NCI-H524 (cell line): ENCODE results near the gene RERE.
"Not testable (repeated sequence)": the region's sequence is repeated elsewhere in the genome, so short reads cannot be mapped to it uniquely, and the experiment has no call there.

ENCODE experiments used
- DNase-seq, 2 experiments: peaks; one replicate each; lab custom pipeline; 2025; lab: John Stamatoyannopoulos, UW

The RERE gene

DNA sequence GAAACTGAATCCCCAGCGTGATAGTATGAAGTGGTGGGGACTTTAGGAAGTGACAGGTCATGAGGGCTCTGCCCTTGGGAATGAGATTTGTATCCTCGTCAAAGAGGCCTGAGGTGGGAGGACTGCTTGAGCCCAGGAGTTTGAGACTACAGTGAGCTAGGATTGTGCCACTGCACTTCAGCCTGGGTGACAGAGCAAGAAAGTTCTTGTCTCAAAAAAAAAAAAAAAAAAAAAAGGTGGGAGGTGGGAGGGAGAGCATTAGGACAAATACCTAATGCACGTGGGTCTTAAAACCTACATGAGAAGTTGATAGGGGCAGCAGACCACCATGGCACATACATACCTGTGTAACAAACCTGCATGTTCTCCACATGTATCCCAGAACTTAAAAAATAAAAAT lies 24.0 kb upstream of the RERE start:
- no peak for DNase-seq

DNA sequence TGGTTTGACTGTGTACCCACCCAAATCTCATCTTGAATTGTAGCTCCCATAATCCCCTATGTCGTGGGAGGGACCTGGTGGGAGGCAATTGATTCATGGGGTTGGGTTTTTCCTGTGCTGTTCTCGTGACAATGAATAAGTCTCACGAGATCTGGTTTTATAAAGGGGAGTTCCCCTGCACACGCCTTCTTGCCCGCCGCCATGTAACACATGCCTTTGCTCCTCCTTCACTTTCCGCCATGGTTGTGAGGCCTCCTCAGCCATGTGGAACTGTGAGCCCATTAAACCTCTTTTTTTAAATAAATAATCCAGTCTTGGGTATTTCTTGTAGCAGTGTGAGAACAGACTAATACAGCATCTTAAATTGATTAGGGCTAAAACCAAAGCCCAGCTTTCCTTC lies 22.6 kb upstream of the RERE start:
- DNase-seq = no peak

GRCh38 chr1:8835941-8836643 lies 18.7 kb upstream of the RERE start:
- DNase-seq = no peak

GRCh38 chr1:8831340-8831739 lies 13.9 kb upstream of the RERE start:
- DNase-seq = peak in 1 of 2 experiments; percentile 16

GRCh38 chr1:8830732-8831131 lies 13.3 kb upstream of the RERE start:
- not testable (repeated sequence) for DNase-seq

DNA sequence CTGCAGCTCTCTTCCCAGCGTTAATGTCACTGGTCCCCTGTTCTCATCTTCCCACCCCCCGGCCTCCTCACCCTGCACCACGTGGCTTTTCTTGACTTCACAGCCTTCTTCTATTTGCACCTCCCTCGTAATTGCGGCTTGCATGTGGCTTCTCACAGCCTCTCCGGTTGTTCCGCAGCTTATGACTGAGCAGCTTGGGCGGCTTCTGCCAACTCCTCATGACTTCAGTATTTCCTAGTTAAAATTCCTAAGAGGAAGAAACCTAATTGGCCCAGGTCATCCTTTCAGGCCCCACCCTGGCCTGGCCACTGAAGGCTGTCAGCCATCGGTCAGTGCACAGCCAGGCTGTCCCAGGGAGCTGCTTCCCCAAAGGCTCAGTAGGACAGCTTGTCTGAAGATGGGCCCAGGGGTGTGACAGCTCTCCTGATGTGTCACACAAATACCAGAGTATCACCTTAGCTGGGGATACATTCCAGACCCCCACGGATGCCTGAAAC lies 8.6 kb upstream of the RERE start:
- no peak for DNase-seq

- DNase-seq = no peak
These were observed 5.8 kb upstream of the RERE start for GRCh38 chr1:8823295-8823664.

DNA sequence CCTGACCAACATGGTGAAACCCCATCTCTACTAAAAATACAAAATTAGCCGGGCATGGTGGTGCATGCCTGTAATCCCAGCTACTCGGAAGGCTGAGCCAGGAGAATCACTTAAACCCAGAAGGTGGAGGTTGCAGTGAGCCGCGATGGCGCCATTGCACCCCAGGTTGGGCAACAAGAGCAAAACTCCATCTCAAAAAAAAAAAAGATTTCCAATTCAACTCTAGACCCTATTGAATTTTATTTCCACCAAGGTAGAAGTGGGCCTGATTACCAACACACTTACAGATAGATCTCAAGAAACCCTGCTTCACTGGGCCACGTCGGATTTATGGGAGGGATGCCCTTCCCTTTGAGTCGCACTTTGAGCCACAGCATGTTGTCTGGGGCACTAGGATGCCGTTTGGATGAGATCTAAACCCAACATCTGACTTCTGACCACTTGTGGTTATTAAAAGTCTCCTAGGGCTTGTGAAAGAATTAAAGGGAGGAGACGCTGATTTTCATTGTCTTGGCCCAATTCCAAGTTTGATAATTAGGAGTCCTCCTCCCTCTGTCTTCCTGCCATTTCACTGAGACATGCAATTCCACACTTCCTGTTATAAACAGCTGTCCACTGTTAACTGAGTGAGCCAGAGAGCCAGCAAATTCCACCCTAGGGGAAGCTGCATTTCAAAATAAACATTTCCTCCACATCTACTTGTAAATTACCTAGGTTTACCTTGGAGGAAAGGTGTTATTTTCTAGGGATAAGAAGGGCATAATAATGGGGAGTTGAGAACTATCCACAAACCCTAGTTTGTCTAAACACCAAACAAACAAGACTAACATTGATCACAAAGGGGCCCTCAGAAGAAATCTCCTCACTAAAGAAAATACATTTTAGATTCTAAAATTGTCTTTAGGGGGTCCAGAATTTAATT lies 5.2 kb upstream of the RERE start:
- peak; percentile 94 to 96 for DNase-seq

DNA sequence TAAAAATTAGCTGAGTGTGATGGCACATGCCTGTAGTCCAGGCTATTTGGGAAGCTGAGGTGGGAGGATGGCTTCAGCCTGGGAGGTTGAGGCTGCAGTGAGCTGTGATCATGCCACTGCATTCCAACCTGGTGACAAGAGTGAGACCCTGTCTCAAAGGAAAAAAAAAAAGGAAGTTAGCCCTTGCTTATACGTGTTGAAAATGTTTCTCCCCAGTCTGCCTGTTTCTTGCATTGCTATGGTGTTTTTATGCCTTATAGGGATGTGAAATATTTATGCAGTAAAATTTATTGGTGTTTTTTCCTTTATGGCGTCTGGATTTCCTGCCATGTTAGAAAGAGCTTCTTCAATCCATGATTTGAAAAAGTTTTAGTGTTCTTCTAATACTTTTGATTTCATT lies 3.6 kb upstream of the RERE start:
- DNase-seq = no peak

- DNase-seq = not testable (repeated sequence)
These were observed 1.3 kb upstream of the RERE start for GRCh38 chr1:8818789-8819188.

- no peak for DNase-seq
These were observed 910 bp upstream of the RERE start for GRCh38 chr1:8818325-8818775.

- no peak for DNase-seq
These were observed 519 bp downstream of the RERE start for GRCh38 chr1:8816831-8817411.

GRCh38 chr1:8816264-8816663 lies 1.2 kb downstream of the RERE start:
- no peak for DNase-seq

DNA sequence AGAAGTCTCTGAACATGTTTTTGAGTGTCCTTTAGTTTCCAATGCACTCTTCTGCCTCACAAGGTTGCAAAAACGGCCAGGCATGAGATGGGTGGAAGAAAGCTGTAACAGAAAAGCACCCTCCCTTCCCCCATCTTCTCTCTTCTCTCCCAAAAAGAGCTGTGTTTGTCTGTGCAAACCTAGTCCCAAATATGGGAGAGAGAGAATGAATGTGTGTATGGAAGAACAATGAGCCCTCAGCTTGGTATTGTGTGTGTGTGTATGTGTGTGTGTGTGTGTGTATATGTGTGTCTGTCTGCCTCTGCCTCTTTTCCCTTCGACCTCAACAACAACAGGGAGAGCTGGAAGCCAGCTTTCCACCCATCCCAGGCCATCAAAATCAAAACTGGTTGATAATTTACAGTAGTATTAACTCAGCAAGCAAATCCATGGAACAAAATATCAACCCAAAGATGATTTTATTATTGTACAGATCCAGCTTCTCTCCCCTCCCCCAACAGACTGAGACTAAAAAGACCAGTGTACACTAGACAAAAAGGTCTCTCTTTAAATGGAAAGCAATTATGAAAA lies 1.8 kb downstream of the RERE start:
- DNase-seq = peak in 1 of 2 experiments; percentile 19

DNA sequence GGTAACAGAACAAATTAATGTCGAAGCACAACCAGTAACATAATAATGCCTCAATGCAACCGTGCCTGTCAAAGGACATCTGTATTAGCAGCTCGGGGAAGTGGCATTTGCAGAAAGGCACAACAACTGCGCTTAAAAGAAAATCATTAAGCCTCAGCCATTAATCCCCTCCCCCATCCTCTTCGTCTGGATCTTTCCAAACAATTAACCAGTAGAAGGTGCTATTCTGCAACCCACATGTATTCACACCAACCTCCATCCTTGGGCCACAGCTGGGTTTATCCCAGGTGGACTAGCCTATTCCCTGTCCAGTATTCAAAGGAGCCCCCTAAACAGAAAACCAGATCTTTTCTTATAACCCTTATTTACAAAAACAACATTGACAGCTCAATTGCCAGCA lies 2.6 kb downstream of the RERE start:
- DNase-seq = peak; percentile 44 to 84

DNA sequence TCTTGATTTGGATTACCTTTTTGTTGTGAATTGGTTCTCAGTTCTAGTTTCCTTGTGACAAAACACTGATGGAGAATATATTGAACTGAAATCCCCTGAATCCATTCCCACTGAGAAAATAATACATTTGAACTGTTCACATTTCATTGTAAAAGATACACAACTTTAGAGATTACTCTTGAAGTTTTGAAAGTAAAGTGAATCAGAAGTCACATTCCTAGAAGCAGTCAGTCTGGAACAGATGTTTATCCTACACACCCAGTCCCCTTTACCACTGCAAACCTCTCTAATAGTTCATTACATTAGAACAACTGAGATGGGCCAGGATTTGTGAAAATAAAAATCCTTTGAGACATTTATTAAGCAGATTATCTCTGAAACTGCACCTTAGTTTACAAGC lies 3.4 kb downstream of the RERE start:
- DNase-seq = no peak

- DNase-seq = no peak
These were observed 4.2 kb downstream of the RERE start for GRCh38 chr1:8813016-8813763.

DNA sequence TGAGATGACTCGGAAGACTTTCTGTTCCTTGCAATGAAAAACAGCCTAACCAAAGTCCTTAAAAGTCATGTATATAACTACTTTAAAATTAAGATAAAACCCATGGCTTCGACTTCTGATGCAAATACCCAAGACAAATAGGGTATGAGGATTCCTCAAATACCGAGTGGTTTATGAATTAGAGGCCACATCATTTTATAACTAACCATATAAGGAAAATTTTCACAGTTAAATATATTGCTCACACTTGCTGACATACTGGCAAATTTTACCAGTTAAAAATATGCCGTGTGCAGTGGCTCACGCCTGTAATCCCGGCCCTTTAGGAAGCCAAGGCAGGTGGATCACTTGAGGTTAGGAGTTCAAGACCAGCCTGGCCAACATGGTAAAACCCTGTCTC lies 5.4 kb downstream of the RERE start:
- DNase-seq = no peak

DNA sequence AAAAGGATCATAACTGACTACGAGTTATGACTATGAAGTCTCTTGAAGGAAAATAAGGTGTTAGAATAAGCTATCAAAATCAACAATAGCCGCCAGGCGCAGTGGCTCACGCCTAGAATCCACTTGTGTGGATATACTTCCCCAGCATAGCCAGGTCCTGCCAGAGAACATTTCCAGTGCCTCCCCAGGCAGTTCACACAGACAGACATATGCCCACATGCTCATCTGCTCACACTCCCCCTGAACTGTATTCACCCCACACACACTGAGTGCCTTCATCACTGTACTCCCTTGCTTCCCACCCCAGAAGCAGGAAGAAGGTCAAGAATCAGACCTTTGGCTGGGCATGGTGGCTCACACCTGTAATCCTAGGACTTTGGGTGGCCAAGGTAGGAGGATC lies 6.5 kb downstream of the RERE start:
- DNase-seq = no peak

- DNase-seq = no peak
These were observed 8.1 kb downstream of the RERE start for GRCh38 chr1:8809342-8809736.

DNA sequence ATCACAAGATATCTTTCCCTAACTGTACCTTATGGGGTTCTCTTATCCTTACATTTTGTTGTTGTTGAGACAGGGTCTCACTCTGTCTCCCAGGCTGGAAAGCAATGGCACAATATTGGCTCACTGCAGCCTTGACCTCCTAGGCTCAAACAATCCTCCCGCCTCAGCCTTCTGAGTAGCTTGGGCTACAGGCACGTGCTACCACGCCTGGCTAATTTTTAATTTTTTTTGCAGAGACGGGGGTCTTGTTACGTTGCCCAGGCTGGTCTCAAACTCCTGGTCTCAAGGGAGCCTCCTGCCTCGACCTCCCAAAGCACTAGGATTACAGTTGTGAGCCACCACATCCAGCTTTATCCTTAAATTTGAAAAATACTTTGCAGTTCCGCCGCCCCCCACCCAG lies 10.4 kb downstream of the RERE start:
- DNase-seq = no peak

DNA sequence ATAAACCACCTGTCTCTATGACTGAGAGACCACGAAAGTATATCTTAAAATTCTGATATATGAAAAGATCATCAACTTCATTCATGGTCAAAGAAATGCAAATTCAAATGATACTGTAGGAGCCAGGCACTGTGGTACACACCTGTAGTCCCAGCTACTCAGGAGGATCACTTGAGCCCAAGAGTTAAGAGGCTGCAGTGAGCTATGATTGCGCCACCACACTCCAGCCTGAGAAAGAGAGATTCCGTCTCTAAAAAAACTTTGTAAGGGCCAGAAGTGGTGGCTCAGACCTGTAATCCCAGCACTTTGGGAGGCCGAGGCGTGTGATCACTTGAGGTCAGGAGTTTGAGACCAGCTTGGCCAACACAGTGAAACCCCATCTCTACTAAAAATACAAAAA lies 17.0 kb downstream of the RERE start:
- DNase-seq = no peak
